RWPE2 (cell line): ENCODE data around the gene OR11G2.
"Not testable (repeated sequence)": the region's sequence is repeated elsewhere in the genome, so short reads cannot be mapped to it uniquely, and the experiment has no call there.

ENCODE experiments used
- ATAC-seq: fragments of 200-7000 bp; cut with Tn5 transposase; 3 replicates; pipeline ENCODE4 v1.9.1; 2021; ENCODE audit warnings: low read depth
- DNase-seq: peaks from one replicate; pipeline ENCODE4 v3.0.0-alpha.2; 2020; ENCODE audit warnings: low spot score
- H3K27ac ChIP-seq: fragments of 450-650 bp; 2 replicates; pipeline ENCODE4 v1.5.1; 2017; ENCODE audit warnings: mild to moderate bottlenecking; ENCODE audit not compliant: poor library complexity, severe bottlenecking
- H3K27me3 ChIP-seq: fragments of 250-450 bp; sonication (Bioruptor Pico); 2 replicates; pipeline ENCODE4 v1.5.1; 2021; ENCODE audit warnings: mild to moderate bottlenecking, moderate library complexity; ENCODE audit not compliant: insufficient read depth, poor library complexity, severe bottlenecking
- H3K36me3 ChIP-seq: fragments of 250-450 bp; sonication (Bioruptor Pico); 2 replicates; pipeline ENCODE4 v1.5.1; 2020; ENCODE audit warnings: low read depth, mild to moderate bottlenecking, moderate library complexity
- H3K4me1 ChIP-seq: fragments of 250-450 bp; sonication (Bioruptor Pico); 2 replicates; pipeline ENCODE4 v1.5.1; 2021; ENCODE audit warnings: mild to moderate bottlenecking, moderate library complexity; ENCODE audit not compliant: insufficient read depth, poor library complexity, severe bottlenecking
- H3K4me3 ChIP-seq: fragments of 250-450 bp; sonication (Bioruptor Pico); 2 replicates; pipeline ENCODE4 v1.5.1; 2021; ENCODE audit warnings: mild to moderate bottlenecking, moderate library complexity; ENCODE audit not compliant: severe bottlenecking
- H3K9me3 ChIP-seq: fragments of 250-450 bp; sonication (Bioruptor Pico); 2 replicates; pipeline ENCODE4 v1.5.1; 2021; ENCODE audit warnings: mild to moderate bottlenecking, moderate library complexity; ENCODE audit not compliant: severe bottlenecking
- TF ChIP-seq, protein P1 (sequence below): fragments of 450-650 bp; IDR thresholded peaks from one replicate; pipeline ENCODE4 v1.5.1; 2017; ENCODE audit warnings: mild to moderate bottlenecking, moderate library complexity; ENCODE audit not compliant: poor library complexity, severe bottlenecking

OR11G2 gene

DNA sequence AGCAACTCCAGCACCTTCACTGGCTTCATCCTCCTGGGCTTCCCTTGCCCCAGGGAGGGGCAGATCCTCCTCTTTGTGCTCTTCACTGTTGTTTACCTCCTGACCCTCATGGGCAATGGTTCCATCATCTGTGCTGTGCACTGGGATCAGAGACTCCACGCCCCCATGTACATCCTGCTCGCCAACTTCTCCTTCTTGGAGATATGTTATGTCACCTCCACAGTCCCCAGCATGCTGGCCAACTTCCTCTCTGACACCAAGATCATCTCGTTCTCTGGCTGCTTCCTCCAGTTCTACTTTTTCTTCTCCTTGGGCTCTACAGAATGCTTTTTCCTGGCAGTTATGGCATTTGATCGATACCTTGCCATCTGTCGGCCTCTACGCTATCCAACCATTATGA, 6.8 kb downstream of the OR11G2 start:
- TF ChIP-seq, protein P1, sequence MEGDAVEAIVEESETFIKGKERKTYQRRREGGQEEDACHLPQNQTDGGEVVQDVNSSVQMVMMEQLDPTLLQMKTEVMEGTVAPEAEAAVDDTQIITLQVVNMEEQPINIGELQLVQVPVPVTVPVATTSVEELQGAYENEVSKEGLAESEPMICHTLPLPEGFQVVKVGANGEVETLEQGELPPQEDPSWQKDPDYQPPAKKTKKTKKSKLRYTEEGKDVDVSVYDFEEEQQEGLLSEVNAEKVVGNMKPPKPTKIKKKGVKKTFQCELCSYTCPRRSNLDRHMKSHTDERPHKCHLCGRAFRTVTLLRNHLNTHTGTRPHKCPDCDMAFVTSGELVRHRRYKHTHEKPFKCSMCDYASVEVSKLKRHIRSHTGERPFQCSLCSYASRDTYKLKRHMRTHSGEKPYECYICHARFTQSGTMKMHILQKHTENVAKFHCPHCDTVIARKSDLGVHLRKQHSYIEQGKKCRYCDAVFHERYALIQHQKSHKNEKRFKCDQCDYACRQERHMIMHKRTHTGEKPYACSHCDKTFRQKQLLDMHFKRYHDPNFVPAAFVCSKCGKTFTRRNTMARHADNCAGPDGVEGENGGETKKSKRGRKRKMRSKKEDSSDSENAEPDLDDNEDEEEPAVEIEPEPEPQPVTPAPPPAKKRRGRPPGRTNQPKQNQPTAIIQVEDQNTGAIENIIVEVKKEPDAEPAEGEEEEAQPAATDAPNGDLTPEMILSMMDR = no peak
- Histone ChIP-seq H3K27me3 (peaks cover 34% of the 10 kb centered on the region), H3K4me3 (no peak overlapping the region), H3K4me1 (no peaks in the 10 kb centered on the region), H3K36me3 (no peaks in the 10 kb centered on the region), H3K9me3 (no peaks in the 10 kb centered on the region), H3K27ac (no peak overlapping the region)
- DNase-seq (no peak), ATAC-seq (no peak)

DNA sequence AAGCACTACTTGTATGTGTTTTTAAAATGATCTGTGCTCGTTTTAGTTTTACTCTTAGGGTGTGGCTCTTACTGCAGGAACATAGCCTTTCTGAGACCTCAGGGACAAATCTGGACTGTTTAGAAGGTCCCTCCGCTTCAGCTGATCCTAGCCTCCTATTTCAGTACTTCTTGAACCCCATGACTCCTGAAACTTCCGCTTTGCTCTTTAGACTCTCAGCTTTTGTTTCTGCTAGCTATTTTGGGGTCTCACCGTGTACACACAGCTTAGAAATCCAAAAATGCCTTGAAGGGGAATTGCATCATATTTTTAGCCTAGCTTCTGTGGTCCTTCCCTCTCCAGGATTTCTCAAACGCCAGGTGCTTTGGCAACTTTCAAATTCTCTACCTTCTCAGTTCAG, 8.3 kb downstream of the OR11G2 start:
- H3K9me3 ChIP-seq = no peaks in the 10 kb centered on the region
- TF ChIP-seq, protein P1 = no peak
- H3K4me3 ChIP-seq = no peak overlapping the region
- H3K27me3 ChIP-seq = peaks cover 22% of the 10 kb centered on the region
- DNase-seq = no peak
- H3K27ac ChIP-seq = no peak overlapping the region
- H3K36me3 ChIP-seq = no peaks in the 10 kb centered on the region
- no peaks in the 10 kb centered on the region for H3K4me1 ChIP-seq
- ATAC-seq = no peak

GRCh38 chr14:20204721-20205120, 14.0 kb downstream of the OR11G2 start:
- no peaks in the 10 kb centered on the region for H3K4me1 ChIP-seq
- H3K4me3 ChIP-seq = no peak overlapping the region
- H3K9me3 ChIP-seq = no peaks in the 10 kb centered on the region
- DNase-seq (no peak), ATAC-seq (no peak)
- no peaks in the 10 kb centered on the region for H3K36me3 ChIP-seq
- TF ChIP-seq, protein P1 = no peak
- H3K27ac ChIP-seq = no peak overlapping the region
- peaks cover 9% of the 10 kb centered on the region for H3K27me3 ChIP-seq

DNA sequence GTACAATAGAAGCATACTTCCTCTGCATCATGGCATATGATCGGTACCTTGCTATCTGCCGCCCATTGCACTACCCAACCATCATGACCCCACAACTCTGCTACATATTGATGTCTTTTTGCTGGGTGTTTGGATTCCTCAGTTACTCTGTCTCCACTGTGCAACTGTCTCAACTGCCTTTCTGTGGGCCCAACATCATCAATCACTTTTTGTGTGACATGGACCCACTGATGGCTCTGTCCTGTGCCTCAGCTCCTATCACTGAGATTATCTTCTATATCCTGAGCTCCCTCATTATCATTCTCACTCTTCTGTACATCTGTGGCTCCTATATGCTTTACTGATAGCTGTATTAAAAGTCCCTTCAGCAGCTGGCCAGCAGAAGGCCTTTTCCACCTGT, 18.9 kb downstream of the OR11G2 start:
- H3K9me3 ChIP-seq = no peaks in the 10 kb centered on the region
- TF ChIP-seq, protein P1 = no peak

DNA sequence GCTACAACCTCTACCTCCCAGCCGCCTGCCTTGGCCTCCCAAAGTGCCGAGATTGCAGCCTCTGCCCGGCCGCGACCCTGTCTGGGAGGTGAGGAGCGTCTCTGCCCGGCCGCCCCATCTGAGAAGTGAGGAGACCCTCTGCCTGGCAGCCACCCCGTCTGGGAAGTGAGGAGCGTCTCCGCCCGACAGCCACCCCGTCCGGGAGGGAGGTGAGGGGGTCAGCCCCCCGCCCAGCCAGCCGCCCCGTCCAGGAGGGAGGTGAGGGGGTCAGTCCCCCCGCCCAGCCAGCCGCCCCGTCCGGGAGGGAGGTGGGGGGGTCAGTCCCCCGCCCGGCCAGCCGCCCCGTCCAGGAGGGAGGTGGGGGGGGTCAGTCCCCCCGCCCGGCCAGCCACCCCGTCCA, 21.7 kb downstream of the OR11G2 start:
- not testable (repeated sequence) for ATAC-seq

More for the DNA sequence above, 18.9 kb downstream of the OR11G2 start:
- H3K36me3 ChIP-seq = no peaks in the 10 kb centered on the region
- peaks cover 3% of the 10 kb centered on the region for H3K27me3 ChIP-seq
- no peak for ATAC-seq
- no peak for DNase-seq
- no peaks in the 10 kb centered on the region for H3K4me1 ChIP-seq
- no peak overlapping the region for H3K27ac ChIP-seq
- no peak overlapping the region for H3K4me3 ChIP-seq

More for the DNA sequence above, 21.7 kb downstream of the OR11G2 start:
- not testable (repeated sequence) for H3K9me3 ChIP-seq, H3K36me3 ChIP-seq, DNase-seq, H3K4me3 ChIP-seq, H3K4me1 ChIP-seq, H3K27me3 ChIP-seq, H3K27ac ChIP-seq
